Testis (tissue), 3 donors: ENCODE data around the gene MTA1. TPM values are rescaled to one million over a fixed set of nuclear protein-coding genes. Genes with fewer than 3 reads are reported as not detected.

ENCODE experiments used
- DNase-seq: peaks from one replicate; pipeline ENCODE4 v3.0.0-alpha.2; 2019
- H3K27ac ChIP-seq, 2 donors: fragments of 200-600 bp; sonication (generic); one replicate each; pipeline ENCODE4 v1.5.1; 2019
- H3K27me3 ChIP-seq: fragments of 200-600 bp; sonication (generic); one replicate; pipeline ENCODE4 v1.5.1; 2019
- H3K36me3 ChIP-seq: fragments of 200-600 bp; sonication (generic); one replicate; pipeline ENCODE4 v1.5.1; 2017; ENCODE audit warnings: low read depth; ENCODE audit errors: missing control alignments
- H3K4me1 ChIP-seq: fragments of 200-600 bp; sonication (generic); one replicate; pipeline ENCODE4 v1.5.1; 2019
- H3K4me3 ChIP-seq, 2 donors: fragments of 200-600 bp; sonication (generic); one replicate each; pipeline ENCODE4 v1.5.1; 2017 to 2019
- H3K9me3 ChIP-seq: fragments of 200-600 bp; sonication (generic); one replicate; pipeline ENCODE4 v1.5.1; 2017
- POLR2A ChIP-seq: fragments of 450-650 bp; IDR thresholded peaks from one replicate; pipeline ENCODE4 v1.6.1; 2017; ENCODE audit warnings: antibody characterized with exemption, mild to moderate bottlenecking, moderate library complexity
- WGBS, 2 donors: methylation state at CpG; one replicate each; pipeline ENCODE4 v1.1.5; 2018; 5-methylcytosine and 5-hydroxymethylcytosine counted together
- intact Hi-C: fragments of 100-400 bp; cut with DNase I; formaldehyde crosslinking; loops from one replicate; pipeline ENCODE4 v1.15.1; 2023; ENCODE audit warnings: low total_unique reads
- polyA plus RNA-seq: library from polyadenylated mRNA; stranded (reverse); fragments of 350-450 nt; fragmentation: Illumina TruSeq; extraction: RNeasy Lipid Tissue Mini Kit (QIAGEN cat#74804); gene quantifications from one replicate; pipeline ENCODE4 v1.2.3, GENCODE V29; 2014; ENCODE audit warnings: low read depth, low replicate concordance; ENCODE audit not compliant: insufficient read depth
- total RNA-seq, 2 donors: library from RNA; depleted of rRNA; stranded (reverse); fragments of >200 nt; gene quantifications; one replicate each; pipeline ENCODE4 v1.2.3, GENCODE V29; 2016
- TF ChIP-seq, protein P1 (sequence below), 3 experiments: fragments of 450-650 bp in 2 of 3; fragments of 200-600 bp in 1 of 3; sonication (generic) in 1 of 3; IDR thresholded peaks; one replicate each; pipeline ENCODE4 v1.5.1; 2016 to 2019; ENCODE audit warnings: antibody characterized with exemption in 3 of 3, mild to moderate bottlenecking in 2 of 3, moderate library complexity in 1 of 3

MTA1 gene
- total and polyA plus RNA-seq, 3 donors from 2014 or later, result 118 to 135 (median 120) TPM

DNA sequence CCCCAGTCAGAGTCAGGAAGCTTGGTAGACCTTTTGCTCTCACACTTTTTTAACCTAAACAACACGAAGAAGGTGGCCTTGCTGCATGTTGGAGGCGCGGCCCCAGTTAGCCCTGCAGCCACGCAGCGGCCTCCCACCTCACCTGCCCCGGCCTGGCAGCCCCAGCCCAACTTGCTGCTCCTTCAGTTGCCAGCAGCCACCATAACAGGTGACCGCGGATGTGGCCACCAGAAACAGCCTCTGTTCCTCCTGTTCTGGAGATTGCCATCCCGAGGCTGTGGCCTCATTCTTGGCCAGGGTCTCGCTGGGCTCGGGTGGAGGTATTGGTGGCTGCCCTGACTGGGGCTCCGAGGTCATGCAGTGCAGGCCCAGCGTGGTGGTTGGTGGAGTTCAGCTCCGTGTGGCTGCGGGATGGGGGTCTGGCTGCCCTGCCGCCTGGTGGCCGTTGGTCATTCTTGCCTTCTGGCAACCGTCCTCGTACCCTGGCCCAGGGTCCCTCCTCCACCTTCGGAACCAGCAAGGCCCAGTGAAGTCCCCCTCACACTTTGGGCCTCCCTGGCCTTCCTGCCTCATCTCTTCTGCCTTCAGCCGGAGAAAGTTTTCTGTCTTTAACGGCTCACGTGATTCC is 42.0 kb upstream of the MTA1 start:
- no peak for TF ChIP-seq POLR2A
- TF ChIP-seq, protein P1, sequence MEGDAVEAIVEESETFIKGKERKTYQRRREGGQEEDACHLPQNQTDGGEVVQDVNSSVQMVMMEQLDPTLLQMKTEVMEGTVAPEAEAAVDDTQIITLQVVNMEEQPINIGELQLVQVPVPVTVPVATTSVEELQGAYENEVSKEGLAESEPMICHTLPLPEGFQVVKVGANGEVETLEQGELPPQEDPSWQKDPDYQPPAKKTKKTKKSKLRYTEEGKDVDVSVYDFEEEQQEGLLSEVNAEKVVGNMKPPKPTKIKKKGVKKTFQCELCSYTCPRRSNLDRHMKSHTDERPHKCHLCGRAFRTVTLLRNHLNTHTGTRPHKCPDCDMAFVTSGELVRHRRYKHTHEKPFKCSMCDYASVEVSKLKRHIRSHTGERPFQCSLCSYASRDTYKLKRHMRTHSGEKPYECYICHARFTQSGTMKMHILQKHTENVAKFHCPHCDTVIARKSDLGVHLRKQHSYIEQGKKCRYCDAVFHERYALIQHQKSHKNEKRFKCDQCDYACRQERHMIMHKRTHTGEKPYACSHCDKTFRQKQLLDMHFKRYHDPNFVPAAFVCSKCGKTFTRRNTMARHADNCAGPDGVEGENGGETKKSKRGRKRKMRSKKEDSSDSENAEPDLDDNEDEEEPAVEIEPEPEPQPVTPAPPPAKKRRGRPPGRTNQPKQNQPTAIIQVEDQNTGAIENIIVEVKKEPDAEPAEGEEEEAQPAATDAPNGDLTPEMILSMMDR (IDR thresholded peaks at IDR 0.05), result no peak
- Histone ChIP-seq H3K27ac (no peak overlapping the region), H3K27me3 (no peaks in the 10 kb centered on the region), H3K36me3 (no peaks in the 10 kb centered on the region), H3K4me1 (no peaks in the 10 kb centered on the region), H3K4me3 (no peak overlapping the region), H3K9me3 (no peaks in the 10 kb centered on the region)
- no peak for DNase-seq
- intact Hi-C loops, result no loop called here
- WGBS, 2 donors, result 88 to 90% methylated on average over 11 to 23 of the region's 23 CpGs

DNA sequence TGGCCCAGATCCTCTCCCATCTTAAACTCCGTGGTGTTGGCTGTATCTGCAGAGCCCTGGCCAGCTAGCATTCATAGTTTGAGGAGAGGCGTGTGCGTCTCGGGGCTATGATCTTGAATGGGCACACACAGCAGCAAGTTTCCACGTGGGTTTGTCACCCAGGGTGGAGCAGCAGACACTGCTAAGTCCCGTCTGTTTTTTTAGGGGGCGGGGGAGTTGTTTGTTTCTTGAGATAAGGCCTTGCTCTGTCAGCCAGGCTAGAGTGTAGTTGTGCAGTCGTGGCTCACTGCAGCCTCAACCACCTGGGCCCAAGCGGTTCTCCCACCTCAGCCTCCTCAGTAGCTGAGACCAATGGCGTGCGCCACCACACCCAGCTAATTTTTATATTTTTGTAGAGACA is 41.4 kb upstream of the MTA1 start:
- no peak for DNase-seq
- Histone ChIP-seq H3K4me1 (no peaks in the 10 kb centered on the region), H3K36me3 (no peaks in the 10 kb centered on the region), H3K9me3 (no peaks in the 10 kb centered on the region), H3K27ac (no peak overlapping the region), H3K27me3 (no peaks in the 10 kb centered on the region), H3K4me3 (no peak overlapping the region)
- WGBS, 2 donors, result 76 to 89% methylated on average over 11 of the region's 11 CpGs
- TF ChIP-seq POLR2A, result no peak
- TF ChIP-seq, protein P1 (IDR thresholded peaks at IDR 0.05), result no peak
- intact Hi-C loops, result no loop called here

DNA sequence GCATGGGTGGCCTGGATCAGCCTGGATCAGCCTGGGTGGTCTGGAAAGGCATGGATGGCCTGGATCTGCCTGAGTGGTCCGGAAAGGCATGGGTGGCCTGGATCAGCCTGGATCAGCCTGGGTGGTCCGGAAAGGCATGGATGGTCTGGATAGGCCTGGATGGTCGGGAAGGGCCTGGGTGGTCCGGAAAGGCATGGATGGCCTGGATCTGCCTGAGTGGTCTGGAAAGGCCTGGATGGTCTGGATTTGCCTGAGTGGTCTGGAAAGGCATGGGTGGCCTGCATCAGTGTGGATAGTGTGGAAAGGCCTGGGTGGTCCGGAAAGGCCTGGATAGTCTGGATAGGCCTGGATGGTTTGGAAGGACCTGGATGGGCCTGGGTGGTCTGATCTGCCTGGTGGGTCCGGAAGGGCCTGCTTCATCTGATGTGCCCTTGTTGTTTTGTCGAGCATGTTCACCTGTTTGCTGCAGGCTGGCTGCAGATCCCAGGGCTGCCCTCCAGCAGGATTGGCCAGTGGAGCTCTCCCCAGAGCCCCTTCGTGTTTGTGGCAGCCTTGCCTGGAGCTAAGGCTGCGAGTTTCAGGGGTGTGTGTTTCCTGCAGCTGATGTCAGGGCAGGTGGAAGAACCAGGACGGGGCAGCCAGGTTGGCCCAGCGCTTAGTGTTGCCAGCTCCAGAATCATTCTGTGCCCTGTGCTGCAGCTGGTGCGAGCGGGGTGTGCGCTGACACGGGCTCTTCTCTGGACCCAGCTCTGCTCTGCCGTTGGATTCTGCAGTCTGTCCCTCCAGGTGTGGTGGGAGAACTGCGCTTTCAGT is 40.5 kb upstream of the MTA1 start:
- H3K9me3 ChIP-seq, result no peaks in the 10 kb centered on the region
- no peak for DNase-seq
- 85 to 89% methylated on average over 6 to 17 of the region's 17 CpGs for WGBS, 2 donors
- no peaks in the 10 kb centered on the region for H3K4me1 ChIP-seq
- no peak overlapping the region for H3K4me3 ChIP-seq
- no peak for TF ChIP-seq POLR2A
- H3K36me3 ChIP-seq, result no peaks in the 10 kb centered on the region
- no peaks in the 10 kb centered on the region for H3K27me3 ChIP-seq
- no peak overlapping the region for H3K27ac ChIP-seq
- intact Hi-C loops, result no loop called here

DNA sequence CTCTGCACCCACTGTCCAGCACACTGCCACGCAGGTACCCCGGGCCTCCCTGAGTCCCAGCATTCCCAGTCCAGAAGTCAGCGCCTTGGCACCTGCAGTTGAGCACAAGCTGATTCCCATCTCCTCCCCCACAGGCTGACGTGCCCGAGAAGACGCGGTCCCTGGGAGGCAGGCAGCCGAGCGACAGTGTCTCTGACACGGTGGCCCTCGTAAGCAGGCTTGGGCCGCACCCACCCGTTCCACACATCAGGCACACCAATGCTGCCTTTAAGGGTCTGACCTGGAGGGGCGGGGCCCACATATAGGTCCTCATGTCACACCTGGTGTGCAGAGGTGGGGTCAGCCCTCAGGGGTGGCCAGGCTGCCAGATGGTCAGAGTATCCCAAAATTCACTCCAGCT is 39.7 kb upstream of the MTA1 start:
- Histone ChIP-seq H3K4me3 (no peak overlapping the region), H3K27ac (no peak overlapping the region), H3K36me3 (no peaks in the 10 kb centered on the region), H3K9me3 (no peaks in the 10 kb centered on the region), H3K4me1 (no peaks in the 10 kb centered on the region), H3K27me3 (no peaks in the 10 kb centered on the region)
- intact Hi-C loops, result no loop called here
- no peak for TF ChIP-seq POLR2A
- TF ChIP-seq, protein P1 (IDR thresholded peaks at IDR 0.05), result no peak
- no peak for DNase-seq
- WGBS, 2 donors, result 87% methylated on average over 14 of the region's 14 CpGs; no CpG with 5 or more reads in 1 of the 2 donors

DNA sequence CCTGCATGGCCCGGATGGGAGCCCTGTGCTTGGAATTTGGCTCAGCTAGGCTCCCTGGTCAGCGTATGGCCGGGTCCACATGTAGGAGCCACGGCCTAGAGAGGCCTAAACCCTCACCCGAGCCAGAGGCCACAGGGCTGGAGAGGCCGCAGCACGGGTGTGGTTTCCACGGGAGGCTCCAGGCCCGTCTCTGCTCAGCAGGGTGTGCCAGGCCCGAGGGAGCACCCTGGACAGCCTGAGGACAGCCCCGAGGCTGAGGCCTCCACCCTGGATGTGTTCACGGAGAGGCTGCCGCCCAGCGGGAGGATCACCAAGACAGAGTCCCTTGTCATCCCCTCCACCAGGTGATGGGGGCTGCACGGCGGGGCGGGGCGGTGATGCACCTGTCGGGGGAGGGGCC is 38.9 kb upstream of the MTA1 start:
- H3K4me1 ChIP-seq, result no peaks in the 10 kb centered on the region
- DNase-seq, result no peak
- intact Hi-C loops, result no loop called here
- no peak overlapping the region for H3K27ac ChIP-seq
- H3K9me3 ChIP-seq, result no peaks in the 10 kb centered on the region
- TF ChIP-seq, protein P1 (IDR thresholded peaks at IDR 0.05), result no peak
- TF ChIP-seq POLR2A, result no peak
- H3K4me3 ChIP-seq, result no peak overlapping the region
- 92% methylated on average over 18 of the region's 19 CpGs; no CpG with 5 or more reads in 1 of the 2 donors for WGBS, 2 donors
- H3K36me3 ChIP-seq, result no peaks in the 10 kb centered on the region
- H3K27me3 ChIP-seq, result no peaks in the 10 kb centered on the region
